ENCODE measurements around the gene MYO10. TPM values are rescaled to one million over a fixed set of nuclear protein-coding genes. Genes with fewer than 3 reads are reported as not detected.

The MYO10 gene
- total RNA-seq, 3 donors from 2014 or later (not counting 1 experiment from before 2014, with no cell fraction given) = 0.83 to 1.2 TPM; not detected in 1

DNA sequence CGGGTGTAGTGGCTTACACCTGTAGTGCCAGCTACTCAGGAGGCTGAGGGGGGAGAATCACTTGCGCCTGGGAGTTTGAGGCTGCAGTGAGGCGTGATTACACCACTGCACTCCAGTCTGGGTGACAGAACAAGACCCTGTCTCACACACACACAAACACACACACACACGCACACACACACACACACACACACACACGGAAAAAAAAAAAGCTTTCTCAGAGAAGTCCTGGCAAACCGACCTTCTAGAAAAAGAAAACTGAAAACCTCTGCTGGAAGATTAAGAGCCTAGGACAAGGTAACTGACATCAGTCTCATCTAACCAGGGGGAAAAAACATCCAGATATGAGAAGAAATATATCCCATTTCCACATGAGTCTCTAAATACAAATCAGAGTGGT is 178.9 kb downstream of the MYO10 start:
- Histone ChIP-seq H3K36me3 (ENCODE audit: control insufficient read depth, insufficient read depth, low read length) (no peaks in the 10 kb centered on the region), H3K9me3 (ENCODE audit: control insufficient read depth, insufficient read depth, low read length) (no peaks in the 10 kb centered on the region), H3K27me3 (ENCODE audit: control insufficient read depth, insufficient read depth, low read length) (no peaks in the 10 kb centered on the region), H3K27ac (ENCODE audit: low read length) (no peak overlapping the region), H3K4me3 (ENCODE audit: low read length) (no peak overlapping the region), H3K4me1 (ENCODE audit: control insufficient read depth, insufficient read depth, low read length) (peaks cover 2% of the 10 kb centered on the region)
- TF ChIP-seq, protein P1, sequence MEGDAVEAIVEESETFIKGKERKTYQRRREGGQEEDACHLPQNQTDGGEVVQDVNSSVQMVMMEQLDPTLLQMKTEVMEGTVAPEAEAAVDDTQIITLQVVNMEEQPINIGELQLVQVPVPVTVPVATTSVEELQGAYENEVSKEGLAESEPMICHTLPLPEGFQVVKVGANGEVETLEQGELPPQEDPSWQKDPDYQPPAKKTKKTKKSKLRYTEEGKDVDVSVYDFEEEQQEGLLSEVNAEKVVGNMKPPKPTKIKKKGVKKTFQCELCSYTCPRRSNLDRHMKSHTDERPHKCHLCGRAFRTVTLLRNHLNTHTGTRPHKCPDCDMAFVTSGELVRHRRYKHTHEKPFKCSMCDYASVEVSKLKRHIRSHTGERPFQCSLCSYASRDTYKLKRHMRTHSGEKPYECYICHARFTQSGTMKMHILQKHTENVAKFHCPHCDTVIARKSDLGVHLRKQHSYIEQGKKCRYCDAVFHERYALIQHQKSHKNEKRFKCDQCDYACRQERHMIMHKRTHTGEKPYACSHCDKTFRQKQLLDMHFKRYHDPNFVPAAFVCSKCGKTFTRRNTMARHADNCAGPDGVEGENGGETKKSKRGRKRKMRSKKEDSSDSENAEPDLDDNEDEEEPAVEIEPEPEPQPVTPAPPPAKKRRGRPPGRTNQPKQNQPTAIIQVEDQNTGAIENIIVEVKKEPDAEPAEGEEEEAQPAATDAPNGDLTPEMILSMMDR (IDR thresholded peaks at IDR 0.05) = no peak
- Mint-ChIP-seq H3K27me3 (ENCODE audit: low read depth in 2 of 2) (no peaks in the 10 kb centered on the region), H3K36me3 (no peaks in the 10 kb centered on the region), H3K27ac (no peak overlapping the region), H3K4me1 (peaks cover 8 to 9% of the 10 kb centered on the region in 2 donors), H3K9me3 (no peaks in the 10 kb centered on the region), H3K4me3 (no peak overlapping the region)
- DNase-seq (no peak), ATAC-seq (no peak)
- WGBS (ENCODE audit: insufficient coverage) = 34% methylated on average over 3 of the region's 6 CpGs
- intact Hi-C loops (cut with micrococcal nuclease) = no loop called here

DNA sequence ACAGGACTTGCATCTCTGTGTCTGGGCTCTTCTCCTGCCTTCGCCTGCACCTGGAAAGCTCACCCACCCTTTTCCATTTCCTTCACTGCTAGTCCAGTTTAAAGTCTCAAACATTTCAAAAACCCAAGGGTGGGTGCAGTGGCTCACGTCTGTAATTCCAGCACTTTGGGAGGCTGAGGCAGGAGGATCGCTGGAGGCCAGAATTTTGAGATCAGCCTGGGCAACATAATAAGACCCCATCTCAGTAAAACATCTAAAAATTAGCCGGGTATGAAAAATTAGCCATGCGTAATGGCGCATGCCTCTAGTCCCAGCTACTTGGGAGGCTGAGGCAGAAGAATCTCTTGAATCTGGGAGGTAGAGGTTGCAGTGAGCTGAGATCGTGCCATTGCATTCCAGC is 179.4 kb downstream of the MYO10 start:
- Histone ChIP-seq H3K9me3 (ENCODE audit: control insufficient read depth, insufficient read depth, low read length) (no peaks in the 10 kb centered on the region), H3K36me3 (ENCODE audit: control insufficient read depth, insufficient read depth, low read length) (no peaks in the 10 kb centered on the region), H3K27ac (ENCODE audit: low read length) (no peak overlapping the region), H3K4me1 (ENCODE audit: control insufficient read depth, insufficient read depth, low read length) (peaks cover 2% of the 10 kb centered on the region), H3K4me3 (ENCODE audit: low read length) (no peak overlapping the region), H3K27me3 (ENCODE audit: control insufficient read depth, insufficient read depth, low read length) (no peaks in the 10 kb centered on the region)
- intact Hi-C loops (cut with micrococcal nuclease) = no loop called here
- TF ChIP-seq, protein P1 (IDR thresholded peaks at IDR 0.05) = no peak
- ATAC-seq (no peak), DNase-seq (no peak)
- no peaks in the 10 kb centered on the region for H3K27me3 Mint-ChIP-seq (ENCODE audit: low read depth in 2 of 2)
- no peak overlapping the region for H3K27ac Mint-ChIP-seq
- peaks cover 8 to 9% of the 10 kb centered on the region in 2 donors for H3K4me1 Mint-ChIP-seq
- H3K36me3 Mint-ChIP-seq = no peaks in the 10 kb centered on the region
- WGBS (ENCODE audit: insufficient coverage) = 92% methylated on average over 5 of the region's 7 CpGs
- H3K9me3 Mint-ChIP-seq = no peaks in the 10 kb centered on the region
- H3K4me3 Mint-ChIP-seq = no peak overlapping the region

DNA sequence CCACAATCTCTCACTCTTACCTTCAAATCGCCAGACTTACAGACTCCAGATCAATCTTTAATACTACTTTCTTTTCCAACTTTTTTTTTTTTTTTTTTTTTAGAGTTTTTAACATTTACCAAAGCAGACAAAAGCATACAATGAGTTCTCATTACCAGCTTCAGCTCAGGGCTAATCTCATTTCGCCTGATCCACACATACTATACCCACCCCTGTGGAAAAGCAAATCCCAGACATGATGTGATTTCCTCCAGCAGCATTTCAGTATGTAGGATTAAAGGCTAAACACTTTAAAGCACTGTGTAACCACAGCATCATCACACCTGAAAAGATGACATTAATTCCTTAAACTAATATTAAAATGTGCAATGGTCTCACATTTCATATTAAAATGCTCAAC is 180.4 kb downstream of the MYO10 start:
- H3K36me3 Mint-ChIP-seq = no peaks in the 10 kb centered on the region
- no peaks in the 10 kb centered on the region for H3K27me3 Mint-ChIP-seq (ENCODE audit: low read depth in 2 of 2)
- DNase-seq (no peak), ATAC-seq (no peak)
- peaks cover 8 to 9% of the 10 kb centered on the region in 2 donors for H3K4me1 Mint-ChIP-seq
- Histone ChIP-seq H3K9me3 (ENCODE audit: control insufficient read depth, insufficient read depth, low read length) (no peaks in the 10 kb centered on the region), H3K4me3 (ENCODE audit: low read length) (no peak overlapping the region), H3K4me1 (ENCODE audit: control insufficient read depth, insufficient read depth, low read length) (peaks cover 2% of the 10 kb centered on the region), H3K27me3 (ENCODE audit: control insufficient read depth, insufficient read depth, low read length) (no peaks in the 10 kb centered on the region), H3K36me3 (ENCODE audit: control insufficient read depth, insufficient read depth, low read length) (no peaks in the 10 kb centered on the region), H3K27ac (ENCODE audit: low read length) (no peak overlapping the region)
- TF ChIP-seq, protein P1 (IDR thresholded peaks at IDR 0.05) = no peak
- WGBS (ENCODE audit: insufficient coverage) = 94% methylated on average over 2 of the region's 2 CpGs
- no peak overlapping the region for H3K4me3 Mint-ChIP-seq
- intact Hi-C loops (cut with micrococcal nuclease) = no loop called here
- no peaks in the 10 kb centered on the region for H3K9me3 Mint-ChIP-seq
- H3K27ac Mint-ChIP-seq = no peak overlapping the region

DNA sequence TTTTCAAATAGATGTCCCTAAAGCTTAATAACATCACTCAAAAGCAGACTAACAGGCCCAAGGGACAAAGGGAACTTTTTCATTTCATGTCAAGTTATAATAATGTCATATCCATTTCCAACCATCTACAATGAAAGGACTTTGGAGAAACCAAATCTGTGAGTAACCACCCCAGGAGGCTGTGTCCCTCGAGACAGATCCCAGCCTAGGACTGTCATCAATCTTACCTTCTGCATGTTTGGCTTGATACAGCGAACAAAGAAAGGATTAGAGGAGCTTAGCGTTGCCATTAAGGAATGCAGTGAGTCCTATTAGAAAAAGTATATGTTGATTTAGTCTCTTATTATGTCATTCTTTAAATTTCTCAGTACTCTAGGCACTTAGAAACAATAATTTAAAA is 181.5 kb downstream of the MYO10 start:
- TF ChIP-seq, protein P1 (IDR thresholded peaks at IDR 0.05) = no peak
- Mint-ChIP-seq H3K27ac (no peak overlapping the region), H3K4me1 (peaks cover 5 to 6% of the 10 kb centered on the region in 2 donors), H3K9me3 (no peaks in the 10 kb centered on the region), H3K27me3 (ENCODE audit: low read depth in 2 of 2) (no peaks in the 10 kb centered on the region), H3K36me3 (no peaks in the 10 kb centered on the region), H3K4me3 (no peak overlapping the region)
- no peak for ATAC-seq
- WGBS (ENCODE audit: insufficient coverage) = 89% methylated on average over 3 of the region's 3 CpGs
- intact Hi-C loops (cut with micrococcal nuclease) = no loop called here
- no peaks in the 10 kb centered on the region for H3K36me3 ChIP-seq (ENCODE audit: control insufficient read depth, insufficient read depth, low read length)
- no peak overlapping the region for H3K4me3 ChIP-seq (ENCODE audit: low read length)
- H3K4me1 ChIP-seq (ENCODE audit: control insufficient read depth, insufficient read depth, low read length) = peaks cover 2% of the 10 kb centered on the region
- DNase-seq = no peak
- H3K27ac ChIP-seq (ENCODE audit: low read length) = no peak overlapping the region
- H3K27me3 ChIP-seq (ENCODE audit: control insufficient read depth, insufficient read depth, low read length) = no peaks in the 10 kb centered on the region
- no peaks in the 10 kb centered on the region for H3K9me3 ChIP-seq (ENCODE audit: control insufficient read depth, insufficient read depth, low read length)

Data from natural killer cell (primary cell).